ENCODE data around the gene ECI2.
A peak's percentile ranks its signal among the peaks of the same experiment; 100 is the strongest.

ECI2 gene

GRCh38 chr6:4135665-4136353 is 434 bp upstream of the ECI2 start:
- Histone ChIP-seq H3K36me3 (ENCODE audit: control insufficient read depth, insufficient read depth, low read length) (peaks cover 5% of the 10 kb centered on the region), H3K27me3 (ENCODE audit: control insufficient read depth, insufficient read depth, low read length) (no peaks in the 10 kb centered on the region), H3K9ac (ENCODE audit: low read length) (peak overlapping the region; percentile 56), H3K4me1 (ENCODE audit: control insufficient read depth, insufficient read depth, low read length) (peaks cover 17% of the 10 kb centered on the region), H3K9me3 (ENCODE audit: control insufficient read depth, low read length) (no peaks in the 10 kb centered on the region), H3K4me3 (ENCODE audit: low read length) (peak overlapping the region; percentile 47)

DNA sequence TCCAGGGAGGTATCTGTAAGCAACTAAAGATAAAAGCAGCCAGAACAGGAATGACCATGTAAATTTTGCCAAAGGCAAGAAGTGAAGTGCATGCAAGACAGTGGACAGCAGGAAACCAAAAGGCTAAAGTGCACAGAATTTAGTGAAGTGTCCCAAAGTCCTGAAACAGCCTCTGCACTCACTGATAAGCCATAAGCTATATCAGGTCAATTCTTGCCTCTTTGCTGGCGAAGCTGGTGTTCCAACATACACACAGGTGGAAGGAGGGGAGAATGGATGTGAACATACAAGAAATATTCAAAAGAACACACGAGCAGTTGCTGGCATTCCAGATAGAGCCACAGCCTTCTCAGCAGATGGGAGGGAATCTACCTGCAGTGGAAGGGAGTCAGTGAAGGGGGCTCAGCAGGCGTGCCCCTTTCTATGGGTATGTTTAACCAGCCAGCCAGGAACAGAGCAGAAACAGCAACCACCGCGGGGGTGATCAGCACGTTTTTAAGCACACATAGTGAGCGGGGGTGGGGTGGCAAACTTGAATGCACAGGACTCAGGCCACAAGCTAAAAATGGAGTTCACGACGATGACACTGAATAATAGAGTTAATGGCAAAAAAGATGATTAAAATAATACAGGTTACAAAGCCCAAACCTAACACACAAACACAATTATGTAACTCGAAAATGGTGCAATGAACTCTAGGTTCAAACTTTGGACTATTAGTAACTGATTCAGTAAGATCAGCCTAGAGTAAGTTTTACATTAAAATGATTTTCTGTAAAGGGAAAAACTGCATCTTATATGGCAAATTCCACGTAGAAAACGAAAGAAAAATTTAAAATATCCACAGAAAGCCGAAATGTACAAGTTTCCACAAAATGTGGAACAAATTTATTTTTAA is 1.2 kb downstream of the ECI2 start:
- H3K9ac ChIP-seq (ENCODE audit: low read length), result peak overlapping the region; percentile 73
- peaks cover 17% of the 10 kb centered on the region for H3K4me1 ChIP-seq (ENCODE audit: control insufficient read depth, insufficient read depth, low read length)
- H3K9me3 ChIP-seq (ENCODE audit: control insufficient read depth, low read length), result no peaks in the 10 kb centered on the region
- H3K36me3 ChIP-seq (ENCODE audit: control insufficient read depth, insufficient read depth, low read length), result peaks cover 5% of the 10 kb centered on the region
- no peaks in the 10 kb centered on the region for H3K27me3 ChIP-seq (ENCODE audit: control insufficient read depth, insufficient read depth, low read length)
- H3K4me3 ChIP-seq (ENCODE audit: low read length), result peak overlapping the region; percentile 68

DNA sequence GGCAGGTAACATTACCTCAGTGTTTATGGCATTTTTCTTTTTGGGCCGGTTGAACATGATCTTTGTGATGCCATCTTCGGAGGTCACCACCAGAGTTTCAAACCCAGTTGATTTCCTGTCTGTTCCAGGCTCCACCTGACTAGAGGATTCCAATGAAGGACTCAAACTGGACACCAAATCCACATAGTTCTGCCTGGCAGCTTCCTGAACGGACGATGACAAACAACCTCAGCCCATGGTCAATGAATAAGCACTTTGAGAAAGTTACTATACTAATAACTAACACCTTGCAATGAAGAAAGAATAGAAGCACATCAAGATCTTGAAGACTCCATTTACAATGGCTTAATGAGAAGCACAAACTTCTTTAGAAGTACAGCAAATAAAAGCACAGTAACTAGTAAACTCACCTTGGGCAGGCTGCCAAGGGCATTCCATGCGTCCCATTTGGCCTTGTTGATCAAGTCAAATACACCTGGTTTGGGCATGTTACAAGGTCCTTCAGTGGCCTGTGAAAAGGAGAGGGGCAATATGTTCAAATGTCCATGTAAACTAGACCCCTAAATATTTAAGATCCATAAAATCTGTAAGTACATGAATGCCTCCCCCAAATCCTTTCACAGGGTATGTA is 4.9 kb downstream of the ECI2 start:
- H3K9ac ChIP-seq (ENCODE audit: low read length), result no peak overlapping the region
- H3K4me1 ChIP-seq (ENCODE audit: control insufficient read depth, insufficient read depth, low read length), result peaks cover 9% of the 10 kb centered on the region
- H3K27me3 ChIP-seq (ENCODE audit: control insufficient read depth, insufficient read depth, low read length), result no peaks in the 10 kb centered on the region
- H3K36me3 ChIP-seq (ENCODE audit: control insufficient read depth, insufficient read depth, low read length), result peaks cover 5% of the 10 kb centered on the region
- no peak overlapping the region for H3K4me3 ChIP-seq (ENCODE audit: low read length)
- H3K9me3 ChIP-seq (ENCODE audit: control insufficient read depth, low read length), result no peaks in the 10 kb centered on the region

GRCh38 chr6:4129446-4129845 is 5.9 kb downstream of the ECI2 start:
- H3K36me3 ChIP-seq (ENCODE audit: control insufficient read depth, insufficient read depth, low read length), result peaks cover 5% of the 10 kb centered on the region

DNA sequence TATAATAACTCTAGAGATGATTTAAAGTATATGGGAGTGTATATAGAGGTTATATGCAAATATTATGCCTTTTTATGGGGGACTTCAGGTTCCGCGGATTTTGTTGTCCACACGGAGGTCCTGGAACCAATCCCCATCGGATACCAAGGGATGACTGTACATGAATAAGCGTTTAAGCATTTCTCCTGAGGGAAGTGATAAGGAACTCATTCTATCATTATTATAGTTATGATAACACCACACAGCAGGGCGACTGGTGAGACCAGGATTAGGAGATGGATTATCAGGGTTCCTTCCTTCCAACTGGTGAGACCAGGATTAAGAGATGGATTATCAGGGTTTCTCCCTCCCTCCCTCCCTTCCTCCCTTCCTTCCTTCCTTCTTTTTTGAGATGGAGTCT is 6.6 kb downstream of the ECI2 start:
- no peaks in the 10 kb centered on the region for H3K27me3 ChIP-seq (ENCODE audit: control insufficient read depth, insufficient read depth, low read length)
- no peaks in the 10 kb centered on the region for H3K9me3 ChIP-seq (ENCODE audit: control insufficient read depth, low read length)
- H3K36me3 ChIP-seq (ENCODE audit: control insufficient read depth, insufficient read depth, low read length), result peaks cover 5% of the 10 kb centered on the region
- no peak overlapping the region for H3K9ac ChIP-seq (ENCODE audit: low read length)
- H3K4me3 ChIP-seq (ENCODE audit: low read length), result no peak overlapping the region
- H3K4me1 ChIP-seq (ENCODE audit: control insufficient read depth, insufficient read depth, low read length), result peaks cover 3% of the 10 kb centered on the region

More at GRCh38 chr6:4129446-4129845, 5.9 kb downstream of the ECI2 start:
- no peaks in the 10 kb centered on the region for H3K27me3 ChIP-seq (ENCODE audit: control insufficient read depth, insufficient read depth, low read length)
- H3K4me1 ChIP-seq (ENCODE audit: control insufficient read depth, insufficient read depth, low read length), result peaks cover 9% of the 10 kb centered on the region
- H3K4me3 ChIP-seq (ENCODE audit: low read length), result no peak overlapping the region
- H3K9me3 ChIP-seq (ENCODE audit: control insufficient read depth, low read length), result no peaks in the 10 kb centered on the region
- no peak overlapping the region for H3K9ac ChIP-seq (ENCODE audit: low read length)

- Histone ChIP-seq H3K36me3 (ENCODE audit: control insufficient read depth, insufficient read depth, low read length) (peaks cover 5% of the 10 kb centered on the region), H3K4me1 (ENCODE audit: control insufficient read depth, insufficient read depth, low read length) (no peaks in the 10 kb centered on the region), H3K27me3 (ENCODE audit: control insufficient read depth, insufficient read depth, low read length) (no peaks in the 10 kb centered on the region), H3K9me3 (ENCODE audit: control insufficient read depth, low read length) (no peaks in the 10 kb centered on the region), H3K9ac (ENCODE audit: low read length) (no peak overlapping the region), H3K4me3 (ENCODE audit: low read length) (no peak overlapping the region)
Measured at GRCh38 chr6:4128072-4128471, 7.3 kb downstream of the ECI2 start.

DNA sequence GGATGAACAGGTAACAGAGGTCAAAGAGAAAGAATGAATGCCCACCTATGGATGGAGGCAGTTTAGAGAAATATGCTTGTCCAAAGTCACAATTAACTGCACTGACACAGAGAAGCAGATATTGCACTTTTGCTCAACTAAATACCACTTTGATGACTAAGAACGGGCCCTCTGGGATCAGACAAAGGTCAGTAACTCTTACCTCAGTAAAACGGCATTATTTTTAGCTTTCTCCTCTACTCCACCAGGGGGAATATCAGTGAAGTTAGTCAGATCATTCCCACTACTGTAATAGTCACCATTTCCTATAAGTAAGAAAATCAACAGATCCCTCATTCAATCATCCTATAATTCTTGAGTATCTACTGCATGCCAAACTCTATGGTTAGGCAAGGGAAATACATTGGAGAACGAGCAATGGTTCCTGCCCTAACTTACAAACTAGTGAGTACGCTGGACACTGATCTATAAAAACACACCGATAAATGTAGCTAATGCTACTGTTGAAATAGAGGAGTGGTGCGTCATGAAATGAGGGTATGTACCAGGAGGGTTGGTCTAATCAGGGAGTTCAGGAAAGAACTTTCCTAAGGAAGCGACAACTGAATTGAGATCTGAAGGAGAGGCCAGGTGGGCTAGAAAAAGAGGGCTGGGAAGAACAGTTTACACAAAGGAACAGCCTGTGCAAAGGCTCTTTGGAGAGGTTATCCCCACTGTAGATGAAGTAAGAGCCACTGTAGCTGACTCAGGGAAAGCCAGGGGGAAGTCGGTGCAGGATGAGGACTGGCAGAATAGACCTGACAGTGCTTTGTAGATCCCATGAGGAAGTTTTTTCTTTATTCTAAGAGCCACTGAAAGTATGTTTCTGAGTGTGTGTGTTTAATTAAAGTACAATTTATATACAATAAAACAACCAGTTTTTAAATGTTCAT is 9.2 kb downstream of the ECI2 start:
- H3K9ac ChIP-seq (ENCODE audit: low read length), result no peak overlapping the region
- no peaks in the 10 kb centered on the region for H3K36me3 ChIP-seq (ENCODE audit: control insufficient read depth, insufficient read depth, low read length)
- H3K9me3 ChIP-seq (ENCODE audit: control insufficient read depth, low read length), result no peaks in the 10 kb centered on the region

GRCh38 chr6:4125500-4125899 is 9.9 kb downstream of the ECI2 start:
- no peaks in the 10 kb centered on the region for H3K4me1 ChIP-seq (ENCODE audit: control insufficient read depth, insufficient read depth, low read length)

More for the DNA sequence above, 9.2 kb downstream of the ECI2 start:
- Histone ChIP-seq H3K4me3 (ENCODE audit: low read length) (no peak overlapping the region), H3K4me1 (ENCODE audit: control insufficient read depth, insufficient read depth, low read length) (no peaks in the 10 kb centered on the region), H3K27me3 (ENCODE audit: control insufficient read depth, insufficient read depth, low read length) (no peaks in the 10 kb centered on the region)

DNA sequence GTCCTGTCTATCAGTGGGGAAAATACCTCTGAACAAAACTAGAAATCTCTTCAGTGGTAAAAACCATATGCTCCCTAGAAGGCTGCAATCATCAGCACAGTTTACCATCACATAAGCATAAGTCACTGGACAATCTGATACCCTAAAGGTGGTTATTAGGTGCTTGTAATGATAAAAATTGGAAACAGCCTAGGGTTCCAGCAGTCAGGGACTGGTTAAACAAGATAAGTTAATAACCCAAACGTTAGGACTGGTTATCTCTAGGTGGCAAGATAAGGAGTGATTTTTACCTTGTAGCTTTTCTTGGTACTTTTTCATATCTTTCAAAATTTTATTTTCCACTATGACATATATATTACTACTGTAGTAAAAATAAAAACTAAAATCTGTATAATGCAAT is 11.0 kb downstream of the ECI2 start:
- Histone ChIP-seq H3K27me3 (ENCODE audit: control insufficient read depth, insufficient read depth, low read length) (no peaks in the 10 kb centered on the region), H3K9ac (ENCODE audit: low read length) (no peak overlapping the region), H3K36me3 (ENCODE audit: control insufficient read depth, insufficient read depth, low read length) (no peaks in the 10 kb centered on the region), H3K9me3 (ENCODE audit: control insufficient read depth, low read length) (no peaks in the 10 kb centered on the region), H3K4me1 (ENCODE audit: control insufficient read depth, insufficient read depth, low read length) (no peaks in the 10 kb centered on the region), H3K4me3 (ENCODE audit: low read length) (no peak overlapping the region)

More at GRCh38 chr6:4125500-4125899, 9.9 kb downstream of the ECI2 start:
- Histone ChIP-seq H3K36me3 (ENCODE audit: control insufficient read depth, insufficient read depth, low read length) (no peaks in the 10 kb centered on the region), H3K9ac (ENCODE audit: low read length) (no peak overlapping the region), H3K27me3 (ENCODE audit: control insufficient read depth, insufficient read depth, low read length) (no peaks in the 10 kb centered on the region), H3K9me3 (ENCODE audit: control insufficient read depth, low read length) (no peaks in the 10 kb centered on the region), H3K4me3 (ENCODE audit: low read length) (no peak overlapping the region)

- Histone ChIP-seq H3K4me3 (ENCODE audit: low read length) (no peak overlapping the region), H3K27me3 (ENCODE audit: control insufficient read depth, insufficient read depth, low read length) (no peaks in the 10 kb centered on the region), H3K9me3 (ENCODE audit: control insufficient read depth, low read length) (no peaks in the 10 kb centered on the region), H3K9ac (ENCODE audit: low read length) (no peak overlapping the region), H3K4me1 (ENCODE audit: control insufficient read depth, insufficient read depth, low read length) (no peaks in the 10 kb centered on the region), H3K36me3 (ENCODE audit: control insufficient read depth, insufficient read depth, low read length) (peaks cover 7% of the 10 kb centered on the region)
Measured at GRCh38 chr6:4115741-4116140, 19.6 kb downstream of the ECI2 start.

DNA sequence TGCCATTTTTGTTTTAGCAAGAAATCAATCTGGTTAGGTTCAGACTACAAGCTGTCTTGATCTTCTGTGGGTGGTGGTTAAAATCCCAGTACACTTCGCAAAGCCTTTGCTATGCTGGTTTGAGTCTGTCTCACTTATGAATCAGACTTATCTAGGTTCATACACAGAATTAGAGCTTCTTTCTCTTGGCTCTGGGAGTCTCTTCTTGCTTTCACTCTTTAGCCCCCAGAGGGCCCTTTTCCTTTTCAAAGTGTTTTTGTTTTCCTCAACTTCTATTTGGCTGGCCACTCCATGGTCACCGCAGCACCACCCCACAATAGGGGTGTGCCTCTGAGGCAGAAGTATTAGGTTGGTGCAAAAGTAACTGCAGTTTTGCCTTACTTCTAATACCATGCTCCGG is 21.3 kb downstream of the ECI2 start:
- peaks cover 12% of the 10 kb centered on the region for H3K4me1 ChIP-seq (ENCODE audit: control insufficient read depth, insufficient read depth, low read length)
- peaks cover 7% of the 10 kb centered on the region for H3K36me3 ChIP-seq (ENCODE audit: control insufficient read depth, insufficient read depth, low read length)
- no peak overlapping the region for H3K4me3 ChIP-seq (ENCODE audit: low read length)
- no peaks in the 10 kb centered on the region for H3K9me3 ChIP-seq (ENCODE audit: control insufficient read depth, low read length)
- no peak overlapping the region for H3K9ac ChIP-seq (ENCODE audit: low read length)
- no peaks in the 10 kb centered on the region for H3K27me3 ChIP-seq (ENCODE audit: control insufficient read depth, insufficient read depth, low read length)

Measured in mucosa of stomach (tissue), 1 donor.